Epithelial cell of esophagus (primary cell): ENCODE results near the gene DIAPH2.

Experiments
- DNase-seq: peaks from one replicate; pipeline ENCODE4 v3.0.0; 2010; ENCODE audit warnings: low read depth
- H3K4me3 ChIP-seq: 2 replicates; pipeline ENCODE4 v1.5.1; 2011; ENCODE audit warnings: mild to moderate bottlenecking, low read length, control low read depth
- CTCF ChIP-seq: IDR thresholded peaks from 2 replicates; pipeline ENCODE4 v1.5.1; 2011; ENCODE audit warnings: low read depth, mild to moderate bottlenecking, low read length, control low read depth, inconsistent platforms; ENCODE audit not compliant: insufficient read depth; ENCODE audit errors: missing control alignments

The DIAPH2 gene

GRCh38 chrX:97527725-97528124, 843.1 kb downstream of the DIAPH2 start:
- H3K4me3 ChIP-seq = no peak overlapping the region
- no peak for TF ChIP-seq CTCF
- no peak for DNase-seq

GRCh38 chrX:97529536-97530200, 845.0 kb downstream of the DIAPH2 start:
- no peak overlapping the region for H3K4me3 ChIP-seq
- no peak for TF ChIP-seq CTCF
- no peak for DNase-seq

- no peak for TF ChIP-seq CTCF
- DNase-seq = no peak
- no peak overlapping the region for H3K4me3 ChIP-seq
These were observed 847.2 kb downstream of the DIAPH2 start for GRCh38 chrX:97531825-97532224.

- TF ChIP-seq CTCF = no peak
- no peak for DNase-seq
- no peak overlapping the region for H3K4me3 ChIP-seq
These were observed 854.1 kb downstream of the DIAPH2 start for GRCh38 chrX:97538745-97539144.

GRCh38 chrX:97539970-97540519, 855.4 kb downstream of the DIAPH2 start:
- no peak for DNase-seq

GRCh38 chrX:97547877-97548578, 863.4 kb downstream of the DIAPH2 start:
- H3K4me3 ChIP-seq = no peak overlapping the region
- peak; percentile 25 for DNase-seq
- TF ChIP-seq CTCF = no peak

More at GRCh38 chrX:97539970-97540519, 855.4 kb downstream of the DIAPH2 start:
- TF ChIP-seq CTCF = no peak
- H3K4me3 ChIP-seq = no peak overlapping the region
